ENCODE data around the gene DLGAP1. TPM values are rescaled to one million over a fixed set of nuclear protein-coding genes. Genes with fewer than 3 reads are reported as not detected.

Gene DLGAP1
- total RNA-seq, 1 donor from 2014 or later = 5.4 TPM

DNA sequence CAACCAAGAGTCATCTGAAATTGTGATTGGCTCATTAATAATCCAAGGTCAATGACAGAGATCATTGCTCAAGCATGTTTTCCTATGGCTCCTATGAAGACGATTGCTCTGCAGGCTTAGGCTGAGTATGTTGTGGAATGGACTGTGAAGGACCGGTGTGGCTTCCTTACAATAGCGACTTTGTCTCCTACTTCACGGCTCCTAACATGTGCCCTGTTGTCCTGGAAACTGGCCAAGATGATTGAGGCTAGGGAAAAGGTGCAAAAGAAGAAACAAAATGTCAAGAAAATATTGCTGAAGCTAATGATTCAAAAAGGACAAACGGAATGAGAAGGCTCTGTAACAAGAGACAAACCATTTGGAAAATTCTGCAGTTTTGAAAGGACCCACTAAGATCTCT, 24.3 kb downstream of the DLGAP1 start:
- intact Hi-C loops (cut with DNase I) = no loop called here
- no peaks in the 10 kb centered on the region for H3K9me3 ChIP-seq
- DNase-seq (no peak), ATAC-seq (no peak)
- no peak overlapping the region for H3K4me3 ChIP-seq
- no peaks in the 10 kb centered on the region for H3K36me3 ChIP-seq
- no peaks in the 10 kb centered on the region for H3K27me3 ChIP-seq
- TF ChIP-seq, protein P1, sequence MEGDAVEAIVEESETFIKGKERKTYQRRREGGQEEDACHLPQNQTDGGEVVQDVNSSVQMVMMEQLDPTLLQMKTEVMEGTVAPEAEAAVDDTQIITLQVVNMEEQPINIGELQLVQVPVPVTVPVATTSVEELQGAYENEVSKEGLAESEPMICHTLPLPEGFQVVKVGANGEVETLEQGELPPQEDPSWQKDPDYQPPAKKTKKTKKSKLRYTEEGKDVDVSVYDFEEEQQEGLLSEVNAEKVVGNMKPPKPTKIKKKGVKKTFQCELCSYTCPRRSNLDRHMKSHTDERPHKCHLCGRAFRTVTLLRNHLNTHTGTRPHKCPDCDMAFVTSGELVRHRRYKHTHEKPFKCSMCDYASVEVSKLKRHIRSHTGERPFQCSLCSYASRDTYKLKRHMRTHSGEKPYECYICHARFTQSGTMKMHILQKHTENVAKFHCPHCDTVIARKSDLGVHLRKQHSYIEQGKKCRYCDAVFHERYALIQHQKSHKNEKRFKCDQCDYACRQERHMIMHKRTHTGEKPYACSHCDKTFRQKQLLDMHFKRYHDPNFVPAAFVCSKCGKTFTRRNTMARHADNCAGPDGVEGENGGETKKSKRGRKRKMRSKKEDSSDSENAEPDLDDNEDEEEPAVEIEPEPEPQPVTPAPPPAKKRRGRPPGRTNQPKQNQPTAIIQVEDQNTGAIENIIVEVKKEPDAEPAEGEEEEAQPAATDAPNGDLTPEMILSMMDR (IDR thresholded peaks at IDR 0.05) = no peak
- no peak overlapping the region for H3K27ac ChIP-seq
- H3K4me1 ChIP-seq = no peaks in the 10 kb centered on the region

DNA sequence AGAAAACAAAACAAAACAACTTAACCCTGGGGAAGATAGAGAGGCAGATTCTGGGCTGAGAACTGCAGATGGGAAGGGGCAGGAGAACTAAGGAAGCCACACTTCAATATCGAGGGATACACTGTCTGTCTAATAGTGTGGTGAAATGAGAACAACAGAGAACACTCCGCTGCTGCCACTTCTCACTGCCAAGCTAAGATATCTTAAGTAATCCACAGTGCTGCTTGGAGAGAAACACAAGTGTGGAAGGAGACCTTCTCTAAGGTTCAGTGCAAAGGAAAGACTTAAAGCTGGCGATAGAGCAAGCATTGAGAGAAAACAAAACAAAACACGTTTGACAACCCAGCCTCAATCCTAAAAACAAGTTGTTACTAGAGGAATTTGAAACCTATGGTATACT, 37.4 kb downstream of the DLGAP1 start:
- intact Hi-C loops (cut with DNase I) = no loop called here
- Histone ChIP-seq H3K27me3 (no peaks in the 10 kb centered on the region), H3K36me3 (no peaks in the 10 kb centered on the region), H3K4me3 (no peak overlapping the region), H3K4me1 (no peaks in the 10 kb centered on the region), H3K27ac (no peak overlapping the region), H3K9me3 (no peaks in the 10 kb centered on the region)
- ATAC-seq = no peak
- TF ChIP-seq, protein P1 (IDR thresholded peaks at IDR 0.05) = no peak
- DNase-seq = no peak

DNA sequence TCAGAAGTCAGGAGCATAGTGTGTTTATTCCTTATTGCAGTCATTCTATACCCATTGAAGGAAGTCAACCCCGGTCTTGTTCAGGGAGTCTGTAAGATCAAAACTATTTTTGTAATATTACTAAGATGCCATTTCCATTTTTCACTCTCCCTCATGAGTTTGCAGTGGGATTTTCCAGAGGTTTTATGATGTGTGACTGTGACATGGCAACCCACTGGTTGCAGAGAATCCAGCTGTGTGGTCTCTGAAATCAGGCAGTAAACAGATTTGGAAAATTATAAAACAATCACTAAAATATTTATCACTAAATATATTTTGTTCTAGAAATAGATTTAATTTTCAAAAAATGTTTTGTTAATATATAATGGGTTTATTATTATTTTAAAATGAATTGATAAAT, 38.1 kb downstream of the DLGAP1 start:
- Histone ChIP-seq H3K36me3 (no peaks in the 10 kb centered on the region), H3K4me1 (no peaks in the 10 kb centered on the region), H3K27me3 (no peaks in the 10 kb centered on the region), H3K27ac (no peak overlapping the region), H3K4me3 (no peak overlapping the region), H3K9me3 (no peaks in the 10 kb centered on the region)
- ATAC-seq = no peak
- TF ChIP-seq, protein P1 (IDR thresholded peaks at IDR 0.05) = no peak
- DNase-seq = no peak
- intact Hi-C loops (cut with DNase I) = no loop called here

DNA sequence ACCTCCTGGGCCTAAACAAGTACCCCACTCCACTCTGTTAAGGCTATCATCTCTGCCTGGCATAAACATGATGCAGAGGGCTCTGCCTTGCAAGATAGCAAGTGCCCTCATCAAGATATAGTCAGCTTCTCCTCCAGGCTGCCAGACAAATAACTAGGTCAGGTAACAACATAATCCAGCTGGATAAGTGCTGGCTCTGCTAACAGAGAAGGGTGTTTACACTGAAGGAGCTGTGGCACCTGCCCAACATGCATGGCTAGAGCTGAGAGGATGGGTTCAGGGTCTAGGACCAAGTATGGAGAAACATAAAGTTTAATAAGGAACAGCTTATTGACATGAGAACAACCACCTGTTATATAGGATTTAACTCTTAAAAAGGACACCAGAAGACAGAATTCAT, 42.8 kb downstream of the DLGAP1 start:
- intact Hi-C loops (cut with DNase I) = no loop called here
- ATAC-seq (no peak), DNase-seq (no peak)
- no peaks in the 10 kb centered on the region for H3K27me3 ChIP-seq
- no peak overlapping the region for H3K4me3 ChIP-seq
- H3K27ac ChIP-seq = no peak overlapping the region
- TF ChIP-seq, protein P1 (IDR thresholded peaks at IDR 0.05) = no peak
- H3K4me1 ChIP-seq = no peaks in the 10 kb centered on the region
- no peaks in the 10 kb centered on the region for H3K36me3 ChIP-seq
- no peaks in the 10 kb centered on the region for H3K9me3 ChIP-seq

DNA sequence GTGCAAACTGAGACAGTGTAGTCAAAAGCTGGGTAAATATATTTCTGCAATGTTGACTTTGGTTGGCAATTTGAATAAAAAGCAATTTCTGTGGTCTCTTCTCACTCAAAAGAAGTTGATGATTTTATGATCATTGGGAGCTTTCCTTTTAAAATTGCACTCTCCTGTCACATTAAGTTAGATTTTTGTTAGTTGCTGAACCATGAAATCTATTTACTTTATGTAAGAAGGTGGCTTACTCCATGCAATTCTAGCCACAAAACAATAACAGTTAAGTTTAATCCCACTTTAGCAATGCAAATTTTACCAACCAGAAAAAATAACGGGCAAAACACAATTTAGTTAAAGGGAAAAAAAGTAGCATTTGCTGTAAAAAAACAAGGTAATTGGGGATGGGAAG, 48.3 kb downstream of the DLGAP1 start:
- H3K27ac ChIP-seq = no peak overlapping the region
- DNase-seq (no peak), ATAC-seq (no peak)
- H3K4me1 ChIP-seq = no peaks in the 10 kb centered on the region
- H3K27me3 ChIP-seq = no peaks in the 10 kb centered on the region
- H3K9me3 ChIP-seq = no peaks in the 10 kb centered on the region
- TF ChIP-seq, protein P1 (IDR thresholded peaks at IDR 0.05) = no peak
- H3K4me3 ChIP-seq = no peak overlapping the region
- intact Hi-C loops (cut with DNase I) = no loop called here
- no peaks in the 10 kb centered on the region for H3K36me3 ChIP-seq

DNA sequence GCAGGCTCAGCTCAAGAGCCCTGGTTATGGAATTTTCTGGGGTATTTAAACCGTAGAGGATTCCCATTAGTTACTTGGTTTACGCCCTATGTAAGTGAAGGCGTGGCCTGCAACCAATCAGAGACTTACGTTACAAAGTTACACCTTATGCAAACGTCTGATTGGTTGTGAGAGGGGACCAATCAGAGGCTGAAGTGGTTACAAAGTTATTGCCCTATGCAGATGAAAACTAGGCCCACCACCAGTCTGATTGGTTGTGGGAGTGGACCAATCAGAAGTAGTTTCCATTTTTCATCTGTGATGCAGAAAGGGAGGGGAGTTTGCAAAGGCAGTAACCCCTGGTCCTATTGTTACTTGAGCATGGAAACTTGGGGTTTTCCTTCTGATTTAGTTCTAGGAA, 49.1 kb downstream of the DLGAP1 start:
- H3K27me3 ChIP-seq = no peaks in the 10 kb centered on the region
- H3K27ac ChIP-seq = no peak overlapping the region
- intact Hi-C loops (cut with DNase I) = no loop called here
- no peaks in the 10 kb centered on the region for H3K36me3 ChIP-seq
- no peaks in the 10 kb centered on the region for H3K9me3 ChIP-seq
- ATAC-seq = no peak
- DNase-seq = no peak
- H3K4me1 ChIP-seq = no peaks in the 10 kb centered on the region
- H3K4me3 ChIP-seq = no peak overlapping the region
- TF ChIP-seq, protein P1 (IDR thresholded peaks at IDR 0.05) = no peak
